ENCODE measurements around the gene AKIRIN1. TPM values are rescaled to one million over a fixed set of nuclear protein-coding genes. Genes with fewer than 3 reads are reported as not detected.

Gene AKIRIN1, protein sequence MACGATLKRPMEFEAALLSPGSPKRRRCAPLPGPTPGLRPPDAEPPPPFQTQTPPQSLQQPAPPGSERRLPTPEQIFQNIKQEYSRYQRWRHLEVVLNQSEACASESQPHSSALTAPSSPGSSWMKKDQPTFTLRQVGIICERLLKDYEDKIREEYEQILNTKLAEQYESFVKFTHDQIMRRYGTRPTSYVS
- total RNA-seq: 36.9 and 40.9 TPM in 2 replicates

DNA sequence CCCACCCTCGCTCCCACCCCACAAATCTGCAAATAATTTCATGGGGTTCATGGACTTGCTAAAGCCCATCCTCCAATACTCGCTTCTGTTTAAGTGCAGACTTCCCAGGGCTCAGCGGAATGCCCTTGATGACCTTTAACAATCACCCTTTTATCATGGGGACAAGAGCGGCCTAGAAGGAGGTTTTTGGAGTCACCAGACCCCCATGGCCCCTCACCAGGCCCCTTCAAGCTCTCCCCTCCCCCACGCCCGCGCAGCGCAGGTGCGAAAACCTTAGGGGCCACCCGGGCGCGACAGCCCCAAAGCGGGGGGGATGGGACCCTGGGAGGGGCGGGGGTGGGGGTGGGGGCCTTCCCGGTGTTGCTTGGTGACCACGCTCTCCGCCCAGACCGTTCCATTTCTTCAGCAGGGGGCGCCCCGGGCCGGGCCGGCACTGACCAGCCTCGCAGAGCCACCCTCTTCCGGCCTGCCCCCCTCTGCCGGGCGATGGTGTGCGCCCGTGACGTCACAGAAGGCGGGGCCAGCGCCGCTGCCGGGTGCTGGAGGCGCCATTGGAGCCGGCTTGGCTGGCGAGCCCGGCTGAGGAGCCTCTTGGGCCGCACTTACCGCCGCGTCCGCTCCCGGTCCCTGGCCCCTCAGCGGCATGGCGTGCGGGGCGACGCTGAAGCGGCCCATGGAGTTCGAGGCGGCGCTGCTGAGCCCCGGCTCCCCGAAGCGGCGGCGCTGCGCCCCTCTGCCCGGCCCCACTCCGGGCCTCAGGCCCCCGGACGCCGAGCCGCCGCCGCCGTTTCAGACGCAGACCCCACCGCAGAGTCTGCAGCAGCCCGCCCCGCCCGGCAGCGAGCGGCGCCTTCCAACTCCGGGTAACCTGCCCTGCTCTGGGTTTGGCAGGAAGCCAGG is at the start of gene AKIRIN1:
Gene AKIRIN1, plus strand, starts transcription at position 539 of the 900 bp plus-strand sequence. Its CDS starts 105 bp downstream, at position 644.

DNA sequence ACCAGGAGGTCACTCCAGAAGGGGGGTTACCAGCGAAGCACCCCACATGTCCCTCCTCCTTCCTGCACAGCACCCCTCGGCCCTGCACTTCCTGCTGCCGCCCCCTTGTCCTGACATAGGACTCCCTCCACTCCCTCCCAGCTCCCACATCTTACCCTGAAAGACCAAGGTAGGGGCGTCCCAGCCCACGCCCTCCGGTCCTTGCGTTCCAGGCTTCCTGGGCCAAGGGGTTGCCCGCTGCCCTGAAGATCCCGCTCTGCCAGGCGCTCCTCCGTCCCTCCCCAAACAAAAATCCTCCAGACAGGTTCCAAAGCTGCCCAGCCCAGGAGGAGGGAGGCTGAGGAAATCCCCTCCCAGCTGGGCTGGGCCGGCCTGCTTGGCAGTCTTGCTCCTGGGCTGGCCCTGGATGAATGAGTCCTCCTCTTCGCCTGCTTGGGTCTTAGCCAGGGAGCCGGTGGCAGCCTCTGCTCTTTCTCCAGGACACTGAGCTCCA is 49.5 kb upstream of the AKIRIN1 start, which contains the start of gene RHBDL2:
Gene RHBDL2, minus strand, starts transcription at position 304 of the 493 bp plus-strand sequence. CDS start 22,618 bp downstream, outside the sequence.

DNA sequence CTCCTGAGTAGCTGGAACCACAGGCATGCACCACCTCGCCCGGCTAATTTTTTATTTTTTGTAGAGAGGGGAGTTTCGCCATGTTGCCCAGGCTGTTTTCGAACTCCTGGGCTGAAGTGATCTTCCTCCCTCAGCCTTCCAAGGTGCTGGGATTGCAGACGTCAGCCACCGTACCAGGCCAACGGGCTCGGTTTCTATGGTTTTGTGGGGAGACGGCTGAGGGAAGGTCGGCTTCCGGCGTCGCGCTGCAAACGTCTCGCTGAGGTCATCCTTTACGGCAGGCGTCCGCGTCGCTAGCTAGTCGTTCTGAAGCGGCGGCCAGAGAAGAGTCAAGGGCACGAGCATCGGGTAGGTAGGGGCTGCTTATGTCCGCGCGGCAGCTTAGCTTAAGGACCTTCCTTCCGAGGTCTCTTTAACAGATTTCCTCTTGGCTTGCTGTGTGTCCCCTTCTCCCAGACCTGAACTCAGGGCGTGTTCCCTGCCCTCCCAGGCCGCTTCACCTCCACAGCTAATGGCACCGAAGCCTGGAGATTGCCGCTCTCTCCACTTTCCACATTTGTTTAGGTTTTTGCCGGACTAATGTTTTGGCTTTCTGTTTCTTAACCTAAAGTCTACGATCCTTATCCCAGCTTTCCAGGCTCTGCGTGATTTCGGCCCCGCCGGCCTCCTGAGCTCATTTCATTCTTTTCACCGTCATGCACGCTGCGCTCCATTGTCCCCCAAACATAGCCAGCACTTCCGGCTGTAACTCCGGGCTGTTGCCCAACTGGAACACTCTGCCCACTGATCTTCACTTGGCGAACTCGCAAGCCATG is 35.2 kb downstream of the AKIRIN1 start, which contains the start of gene NDUFS5:
Gene NDUFS5, plus strand, starts transcription at position 300 of the 815 bp plus-strand sequence. CDS start 2,375 bp downstream, outside the sequence.

Other genes starting within 250 kb of the AKIRIN1 start
- gene RRAGC, start 131.5 kb upstream of the AKIRIN1 start, total RNA-seq: 35.5 and 40.4 TPM in 2 replicates
- 6.4 and 12.4 TPM in 2 replicates for gene MYCBP, start 117.9 kb upstream of the AKIRIN1 start, total RNA-seq
- gene GJA9, start 109.7 kb upstream of the AKIRIN1 start, total RNA-seq: 0.11 and 0.12 TPM in 2 replicates
- gene RHBDL2, start 49.4 kb upstream of the AKIRIN1 start, total RNA-seq: 0.25 and 0.77 TPM in 2 replicates
- 508 and 624 TPM in 2 replicates for gene NDUFS5, start 35.1 kb downstream of the AKIRIN1 start, total RNA-seq
- 430 and 510 TPM in 2 replicates for gene MACF1, start 213.4 kb downstream of the AKIRIN1 start, total RNA-seq